Myocyte (in vitro differentiated cells): Measurements from ENCODE around the gene CCNE1. TPM values are rescaled to one million over a fixed set of nuclear protein-coding genes. Genes with fewer than 3 reads are reported as not detected.
"Not testable (repeated sequence)": the region's sequence is repeated elsewhere in the genome, so short reads cannot be mapped to it uniquely, and the experiment has no call there.

Experiments
- DNase-seq: peaks from one replicate; pipeline ENCODE4 v3.0.0-alpha.2; 2012; ENCODE audit warnings: low read depth
- total RNA-seq: library from RNA; depleted of rRNA; stranded (reverse); fragments of >200 nt; gene quantifications from 2 replicates; pipeline ENCODE4 v1.2.3, GENCODE V29; 2014

The CCNE1 gene
- total RNA-seq, 1 donor from 2014 or later, result 7.8 TPM

DNA sequence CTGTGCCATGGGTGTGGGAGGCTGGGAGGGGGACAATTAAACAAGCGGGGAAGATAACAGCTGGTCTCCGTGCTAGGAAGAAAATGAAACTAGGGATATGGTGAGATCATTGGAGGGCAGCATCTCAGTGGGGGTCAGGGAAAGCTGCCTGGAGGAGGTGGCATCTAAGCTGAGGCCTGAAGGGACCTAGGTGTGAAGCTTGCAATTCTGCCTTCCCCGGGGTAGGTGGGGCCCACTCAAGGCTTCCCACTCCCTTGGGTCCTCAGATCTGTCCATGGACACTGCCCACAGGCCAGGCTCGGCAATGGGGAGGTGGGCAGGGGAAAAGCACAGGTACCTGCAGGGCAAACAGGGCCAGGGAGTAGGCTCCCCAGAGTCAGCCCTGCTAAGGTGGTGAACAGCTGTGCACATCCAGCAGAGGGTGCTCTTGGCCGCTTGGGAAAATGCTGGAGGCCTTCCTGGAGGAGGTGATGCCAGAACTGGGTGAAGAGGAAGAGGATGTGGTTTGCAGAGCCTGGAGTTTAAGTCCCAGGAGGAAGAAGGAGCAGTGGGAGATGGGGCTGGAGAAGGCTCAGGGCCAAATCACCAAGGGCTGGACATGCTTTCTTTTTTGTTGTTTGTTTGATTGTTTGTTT, 25.7 kb upstream of the CCNE1 start:
- DNase-seq, result no peak

GRCh38 chr19:29787281-29787680, 24.5 kb upstream of the CCNE1 start:
- no peak for DNase-seq

- no peak for DNase-seq
Observed at GRCh38 chr19:29789007-29789406, 22.8 kb upstream of the CCNE1 start.

- peak; percentile 23 for DNase-seq
Observed at GRCh38 chr19:29793116-29793727, 18.6 kb upstream of the CCNE1 start.

DNA sequence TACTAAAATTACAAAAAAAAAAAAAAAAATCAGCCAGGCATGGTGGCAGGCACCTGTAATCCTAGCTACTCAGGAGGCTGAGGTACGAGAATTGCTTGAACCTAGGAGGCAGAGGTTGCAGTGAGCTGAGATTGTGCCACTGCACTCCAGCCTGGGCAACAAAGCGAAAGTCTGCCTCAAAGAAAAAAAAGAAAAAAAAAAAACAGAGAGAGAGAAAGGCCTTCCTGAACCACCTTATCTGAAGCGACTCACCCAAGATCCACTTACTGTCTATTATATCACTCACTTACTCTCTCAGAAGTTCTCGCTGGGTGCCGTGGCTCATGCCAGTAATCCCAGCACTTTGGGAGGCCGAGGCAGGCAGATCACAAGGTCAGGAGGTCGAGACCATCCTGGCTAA, 17.3 kb upstream of the CCNE1 start:
- DNase-seq, result not testable (repeated sequence)

DNA sequence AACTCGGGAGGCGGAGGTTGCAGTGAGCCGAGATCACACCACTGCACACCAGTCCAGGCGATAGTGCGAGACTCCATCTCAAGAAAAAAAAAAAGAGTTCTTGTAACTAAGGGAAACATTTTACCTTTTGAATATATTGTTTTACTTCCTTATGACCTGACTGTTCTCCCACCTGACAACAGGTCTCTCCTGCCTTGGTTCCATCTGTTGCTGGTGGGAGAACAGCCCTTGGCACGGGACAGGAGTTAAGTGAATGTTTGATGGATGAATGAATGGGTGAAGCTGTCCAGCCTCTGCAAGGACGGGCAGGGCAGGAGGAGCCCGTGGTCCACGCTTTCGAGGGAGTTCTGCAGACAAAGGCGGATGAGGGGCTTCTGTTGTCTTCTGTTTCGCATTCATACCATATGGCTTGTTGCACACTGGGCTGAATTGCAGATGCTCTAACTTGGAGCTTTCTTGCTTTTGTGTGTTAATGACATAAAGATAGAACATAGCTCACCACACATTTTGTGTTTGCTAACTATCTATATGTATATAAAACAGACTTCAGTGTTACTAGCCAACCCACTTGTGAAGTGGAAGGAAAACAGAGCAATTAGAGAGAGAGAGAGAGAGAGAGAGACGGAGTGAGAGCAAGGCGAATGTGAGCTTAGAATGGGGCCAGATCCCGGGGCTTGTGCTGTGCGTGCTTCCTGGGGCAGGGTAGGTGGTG, 16.2 kb upstream of the CCNE1 start:
- no peak for DNase-seq

DNA sequence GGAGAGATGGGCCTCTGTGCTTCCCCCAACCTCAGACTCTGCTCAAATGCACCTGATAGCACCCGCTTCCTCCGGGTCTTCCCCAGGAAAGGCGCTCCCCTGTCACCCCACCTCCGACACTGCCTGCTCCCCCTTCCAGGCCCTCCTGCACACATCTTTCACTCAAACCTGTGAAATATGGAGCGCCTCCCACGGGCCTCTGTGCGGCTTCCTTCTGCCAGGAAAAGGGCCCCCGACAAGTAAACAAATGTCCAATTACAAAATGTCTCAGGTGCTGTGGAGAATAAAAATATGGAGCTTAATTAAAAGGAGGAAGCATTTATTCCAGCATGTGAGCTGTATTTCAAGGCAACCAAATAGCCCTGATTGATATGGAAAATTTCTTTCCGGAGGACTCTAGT, 15.6 kb upstream of the CCNE1 start:
- DNase-seq, result no peak

DNA sequence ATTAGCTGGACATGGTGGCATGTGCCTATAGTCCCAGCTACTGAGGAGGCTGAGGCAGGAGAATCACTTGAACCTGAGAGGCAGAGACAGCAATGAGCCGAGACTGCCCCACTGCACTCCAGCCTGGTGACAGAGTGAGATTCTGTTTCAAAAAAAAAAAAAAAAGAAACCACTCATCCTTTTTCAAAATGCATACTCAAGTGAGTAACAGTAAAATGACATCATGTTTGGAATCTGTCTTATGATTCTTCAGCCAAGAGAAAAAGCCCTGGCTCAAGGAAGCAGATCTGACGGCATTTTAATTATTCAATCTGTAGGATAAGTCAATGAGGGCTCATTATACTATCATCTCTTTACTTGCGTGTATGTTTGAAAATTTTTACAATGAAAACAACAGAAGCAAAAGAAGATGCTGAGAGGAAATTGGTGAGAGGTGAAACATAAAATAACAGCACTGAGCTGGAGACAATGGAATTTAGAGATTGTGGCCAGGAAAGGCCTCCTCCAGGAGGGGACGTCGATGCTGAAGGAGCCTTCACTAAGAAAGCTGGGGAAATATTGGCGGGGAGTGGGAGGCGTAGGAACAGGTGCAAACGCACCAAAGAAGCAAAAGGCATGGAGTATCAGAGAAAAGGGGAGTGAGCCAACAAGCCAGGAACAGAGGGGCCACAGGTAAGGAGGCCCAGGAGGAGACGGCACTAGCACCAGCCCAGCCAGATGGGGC, 12.9 kb upstream of the CCNE1 start:
- no peak for DNase-seq

GRCh38 chr19:29800100-29800825, 11.5 kb upstream of the CCNE1 start:
- no peak for DNase-seq

DNA sequence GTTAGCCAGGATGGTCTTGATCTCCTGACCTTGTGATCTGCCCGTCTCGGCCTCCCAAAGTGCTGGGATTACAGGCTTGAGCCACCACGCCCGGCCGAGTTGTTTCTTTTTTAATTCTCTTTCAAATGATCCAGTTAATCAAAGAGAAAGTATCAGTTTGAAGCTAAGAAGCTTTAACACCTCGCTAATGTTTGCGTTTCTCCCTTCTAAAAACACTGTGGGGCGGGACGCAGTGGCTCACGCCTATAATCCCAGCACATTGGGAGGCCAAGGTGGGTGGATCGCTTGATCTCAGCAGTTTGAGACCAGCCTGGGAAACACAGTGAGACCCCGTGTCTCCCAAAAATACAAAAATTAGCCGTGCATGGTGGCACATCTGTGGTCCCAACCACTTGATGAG, 7.8 kb upstream of the CCNE1 start:
- not testable (repeated sequence) for DNase-seq

DNA sequence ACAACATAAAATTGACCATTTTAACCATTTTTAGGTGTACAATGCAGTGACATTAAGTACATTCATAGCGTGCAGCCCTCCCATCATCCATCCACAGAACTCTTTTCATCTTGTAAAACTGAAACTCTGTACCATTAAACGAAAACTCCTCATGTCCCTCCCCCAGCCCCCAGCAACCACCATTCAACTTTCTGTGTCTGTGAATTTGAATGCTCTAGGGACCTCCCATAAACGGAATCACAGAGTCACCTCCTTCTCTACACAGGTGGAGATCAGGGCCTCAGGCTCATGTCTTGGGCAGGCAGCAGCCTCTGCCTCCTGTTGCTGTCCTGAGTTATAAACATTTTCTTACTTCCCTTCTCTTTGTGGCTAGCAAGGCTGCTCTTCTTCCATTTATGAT, 7.3 kb upstream of the CCNE1 start:
- no peak for DNase-seq

GRCh38 chr19:29805031-29805965, 6.5 kb upstream of the CCNE1 start:
- peak; percentile 85 for DNase-seq

- peak; percentile 37 for DNase-seq
Observed at GRCh38 chr19:29806098-29806866, 5.5 kb upstream of the CCNE1 start.

GRCh38 chr19:29807178-29807577, 4.6 kb upstream of the CCNE1 start:
- DNase-seq, result no peak

DNA sequence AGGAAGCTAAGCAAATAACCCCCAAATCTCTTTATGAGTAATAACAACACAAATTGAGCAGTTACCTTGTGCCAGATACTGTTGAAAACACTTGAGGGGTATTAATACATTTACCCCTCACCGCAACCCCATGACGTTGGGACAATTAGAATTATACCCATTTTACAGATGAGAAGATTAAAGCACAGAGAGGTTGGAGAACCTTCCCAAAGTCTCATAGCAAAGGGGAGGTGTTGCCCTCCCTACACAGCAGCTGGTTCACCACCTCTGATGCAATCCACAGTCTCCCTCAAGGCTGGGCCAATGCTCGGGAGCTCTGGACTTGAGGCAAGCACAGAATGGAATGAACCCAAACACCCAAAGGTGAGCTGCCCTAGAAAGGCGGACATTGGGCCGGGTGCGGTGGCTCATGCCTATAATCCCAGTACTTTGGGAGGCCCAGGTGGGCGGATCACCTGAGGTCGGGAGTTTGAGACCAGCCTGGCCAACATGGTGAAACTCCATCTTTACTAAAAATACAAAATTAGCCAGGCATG, 3.9 kb upstream of the CCNE1 start:
- DNase-seq, result no peak

DNA sequence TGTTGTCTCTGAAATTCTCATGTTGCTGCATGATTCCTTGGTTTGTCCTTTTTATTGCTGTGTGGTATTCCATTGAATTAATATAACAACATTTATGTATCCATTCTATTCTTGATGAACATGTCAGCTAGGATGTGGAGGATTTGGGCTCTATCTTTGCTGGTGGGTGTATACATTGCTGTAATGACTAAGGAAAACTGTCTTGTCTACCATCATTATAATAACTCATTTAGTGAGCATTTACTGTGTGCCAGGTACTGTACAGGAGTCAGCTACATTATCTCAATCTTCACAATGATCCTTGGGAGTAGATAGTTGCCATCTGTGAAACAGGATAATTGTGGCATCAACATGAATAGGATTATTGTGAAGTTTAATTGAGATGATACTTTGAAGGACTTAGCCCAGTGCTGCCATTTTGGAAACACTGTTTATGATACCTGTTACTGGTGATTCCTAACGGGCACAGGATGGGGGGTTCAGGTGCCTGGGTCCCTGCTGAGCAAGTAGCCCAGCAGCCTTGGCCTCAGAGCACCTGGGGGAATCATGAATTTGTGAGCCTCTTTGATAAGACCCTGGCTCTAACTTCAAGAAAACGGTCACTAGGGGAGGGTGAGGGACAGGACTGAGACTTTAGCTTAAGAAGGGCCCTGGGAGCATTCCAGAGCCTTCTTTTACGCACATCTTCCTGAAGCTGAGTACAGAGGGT, 1.8 kb upstream of the CCNE1 start:
- no peak for DNase-seq

- no peak for DNase-seq
Observed at GRCh38 chr19:29810504-29810871, 1.3 kb upstream of the CCNE1 start.

GRCh38 chr19:29812080-29812880, 489 bp downstream of the CCNE1 start:
- no peak for DNase-seq
